ENCODE measurements around the gene PIK3R2. TPM values are rescaled to one million over a fixed set of nuclear protein-coding genes. Genes with fewer than 3 reads are reported as not detected.

Gene PIK3R2
- total RNA-seq, 1 donor, result 36.7 TPM

GRCh38 chr19:18214779-18215433, 61.9 kb downstream of the PIK3R2 start:
- H3K4me3 ChIP-seq (ENCODE audit: low read depth, low read length), result no peak overlapping the region
- no peak for TF ChIP-seq CTCF (IDR thresholded peaks at IDR 0.05; ENCODE audit: insufficient read depth, low read length)
- peak; percentile 67 for DNase-seq (ENCODE audit: low read depth)

- DNase-seq (ENCODE audit: low read depth), result no peak
- H3K4me3 ChIP-seq (ENCODE audit: low read depth, low read length), result no peak overlapping the region
- no peak for TF ChIP-seq CTCF (IDR thresholded peaks at IDR 0.05; ENCODE audit: insufficient read depth, low read length)
Measured at GRCh38 chr19:18216789-18217188, 63.8 kb downstream of the PIK3R2 start.

- H3K4me3 ChIP-seq (ENCODE audit: low read depth, low read length), result no peak overlapping the region
- DNase-seq (ENCODE audit: low read depth), result no peak
- no peak for TF ChIP-seq CTCF (IDR thresholded peaks at IDR 0.05; ENCODE audit: insufficient read depth, low read length)
Measured at GRCh38 chr19:18218159-18218558, 65.2 kb downstream of the PIK3R2 start.

GRCh38 chr19:18218600-18218999, 65.6 kb downstream of the PIK3R2 start:
- no peak for TF ChIP-seq CTCF (IDR thresholded peaks at IDR 0.05; ENCODE audit: insufficient read depth, low read length)
- no peak overlapping the region for H3K4me3 ChIP-seq (ENCODE audit: low read depth, low read length)
- no peak for DNase-seq (ENCODE audit: low read depth)

Small RNA genes within 50 kb of the gene (small RNA-seq; reads per million reads assigned to genes)
- not detected for gene IFI30

Other genes starting within 250 kb of the PIK3R2 start
- 17.0 and 24.9 TPM in 2 replicates for gene CCDC124, start 220.1 kb upstream of the PIK3R2 start, total RNA-seq (ENCODE audit: low replicate concordance)
- 0.25 TPM in 1 of 2 replicates, not detected in the other for gene KCNN1, start 186.1 kb upstream of the PIK3R2 start, total RNA-seq (ENCODE audit: low replicate concordance)
- gene ARRDC2, start 145.0 kb upstream of the PIK3R2 start, total RNA-seq (ENCODE audit: low replicate concordance), result 4.2 and 8.0 TPM in 2 replicates
- gene IL12RB1, start 66.2 kb upstream of the PIK3R2 start, total RNA-seq (ENCODE audit: low replicate concordance), result not detected in 2 replicates
- 2.4 and 3.1 TPM in 2 replicates for gene MAST3, start 55.4 kb upstream of the PIK3R2 start, total RNA-seq (ENCODE audit: low replicate concordance)
- gene IFI30, start 20.6 kb downstream of the PIK3R2 start, total RNA-seq (ENCODE audit: low replicate concordance), result 0.90 and 23.1 TPM in 2 replicates
- gene MPV17L2, start 40.1 kb downstream of the PIK3R2 start, total RNA-seq (ENCODE audit: low replicate concordance), result 4.4 and 11.7 TPM in 2 replicates
- 2.8 TPM in 1 of 2 replicates, not detected in the other for gene RAB3A, start 50.9 kb downstream of the PIK3R2 start, total RNA-seq (ENCODE audit: low replicate concordance)
- not detected in 2 replicates for gene PDE4C, start 73.3 kb downstream of the PIK3R2 start, total RNA-seq (ENCODE audit: low replicate concordance)
- 1.5 and 4.4 TPM in 2 replicates for gene IQCN, start 121.3 kb downstream of the PIK3R2 start, total RNA-seq (ENCODE audit: low replicate concordance)
- gene JUND, start 128.5 kb downstream of the PIK3R2 start, total RNA-seq (ENCODE audit: low replicate concordance), result 61.9 and 85.6 TPM in 2 replicates
- 113 and 119 TPM in 2 replicates for gene LSM4, start 169.9 kb downstream of the PIK3R2 start, total RNA-seq (ENCODE audit: low replicate concordance)
- gene PGPEP1, start 187.4 kb downstream of the PIK3R2 start, total RNA-seq (ENCODE audit: low replicate concordance), result 9.6 and 27.2 TPM in 2 replicates
- 23.8 and 27.6 TPM in 2 replicates for gene GDF15, start 233.0 kb downstream of the PIK3R2 start, total RNA-seq (ENCODE audit: low replicate concordance)
- 0.09 TPM in 1 of 2 replicates, not detected in the other for gene LRRC25, start 244.5 kb downstream of the PIK3R2 start, total RNA-seq (ENCODE audit: low replicate concordance)